ENCODE results near the gene BMERB1.

The BMERB1 gene

DNA sequence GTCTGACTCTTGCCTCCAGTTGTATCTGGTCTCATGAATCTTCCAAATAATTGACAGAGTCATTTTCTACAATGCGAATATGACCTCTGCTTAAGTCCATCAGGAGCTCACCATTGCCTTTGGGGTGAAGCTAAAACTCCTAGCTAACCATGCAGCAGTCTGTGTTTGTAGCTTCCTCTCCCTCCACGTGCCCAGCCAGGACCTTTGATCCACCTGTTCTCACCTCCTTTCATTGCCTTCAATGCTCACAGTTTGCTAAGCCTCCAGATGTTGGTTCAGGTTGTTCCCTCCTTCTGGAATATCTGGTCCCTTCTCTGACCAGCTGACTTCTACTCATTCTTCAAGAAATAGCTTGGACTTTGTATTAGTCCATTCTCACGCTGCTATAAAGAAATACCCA, 23.0 kb downstream of the BMERB1 start:
- POLR2A ChIA-PET: no interaction called here
- DNase-seq (ENCODE audit: extremely low spot score): no peak
- CTCF ChIA-PET: interaction anchor here (1.2 kb wide), 1 partner anchor 14 kb away, joined by 3 read pairs; no protein-coding TSS in a partner anchor
- TF ChIP-seq, protein P1, sequence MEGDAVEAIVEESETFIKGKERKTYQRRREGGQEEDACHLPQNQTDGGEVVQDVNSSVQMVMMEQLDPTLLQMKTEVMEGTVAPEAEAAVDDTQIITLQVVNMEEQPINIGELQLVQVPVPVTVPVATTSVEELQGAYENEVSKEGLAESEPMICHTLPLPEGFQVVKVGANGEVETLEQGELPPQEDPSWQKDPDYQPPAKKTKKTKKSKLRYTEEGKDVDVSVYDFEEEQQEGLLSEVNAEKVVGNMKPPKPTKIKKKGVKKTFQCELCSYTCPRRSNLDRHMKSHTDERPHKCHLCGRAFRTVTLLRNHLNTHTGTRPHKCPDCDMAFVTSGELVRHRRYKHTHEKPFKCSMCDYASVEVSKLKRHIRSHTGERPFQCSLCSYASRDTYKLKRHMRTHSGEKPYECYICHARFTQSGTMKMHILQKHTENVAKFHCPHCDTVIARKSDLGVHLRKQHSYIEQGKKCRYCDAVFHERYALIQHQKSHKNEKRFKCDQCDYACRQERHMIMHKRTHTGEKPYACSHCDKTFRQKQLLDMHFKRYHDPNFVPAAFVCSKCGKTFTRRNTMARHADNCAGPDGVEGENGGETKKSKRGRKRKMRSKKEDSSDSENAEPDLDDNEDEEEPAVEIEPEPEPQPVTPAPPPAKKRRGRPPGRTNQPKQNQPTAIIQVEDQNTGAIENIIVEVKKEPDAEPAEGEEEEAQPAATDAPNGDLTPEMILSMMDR (IDR thresholded peaks at IDR 0.05; ENCODE audit: control extremely low read depth, extremely low read depth, low read depth, missing control alignments): no peak

DNA sequence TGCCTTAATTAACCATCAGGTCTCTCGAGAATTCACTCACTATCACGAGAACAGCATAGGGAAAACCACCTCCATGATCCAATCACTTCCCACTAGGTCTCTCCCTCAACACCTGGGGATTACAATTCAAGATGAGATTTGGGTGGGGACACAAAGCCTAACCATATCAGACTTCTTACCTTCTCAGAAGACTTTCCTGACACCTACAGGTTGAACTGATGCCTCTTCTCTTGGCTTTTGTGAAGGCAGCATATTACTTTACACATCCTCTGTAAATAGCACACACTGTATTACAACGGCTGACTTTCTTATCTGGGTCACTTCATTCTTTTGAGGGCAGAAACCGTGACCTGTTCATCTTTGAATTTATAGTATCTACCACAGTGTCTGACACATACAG, 23.6 kb downstream of the BMERB1 start:
- CTCF ChIA-PET: no interaction called here
- POLR2A ChIA-PET: no interaction called here
- no peak for DNase-seq (ENCODE audit: extremely low spot score)
- TF ChIP-seq, protein P1 (IDR thresholded peaks at IDR 0.05; ENCODE audit: control extremely low read depth, extremely low read depth, low read depth, missing control alignments): no peak

DNA sequence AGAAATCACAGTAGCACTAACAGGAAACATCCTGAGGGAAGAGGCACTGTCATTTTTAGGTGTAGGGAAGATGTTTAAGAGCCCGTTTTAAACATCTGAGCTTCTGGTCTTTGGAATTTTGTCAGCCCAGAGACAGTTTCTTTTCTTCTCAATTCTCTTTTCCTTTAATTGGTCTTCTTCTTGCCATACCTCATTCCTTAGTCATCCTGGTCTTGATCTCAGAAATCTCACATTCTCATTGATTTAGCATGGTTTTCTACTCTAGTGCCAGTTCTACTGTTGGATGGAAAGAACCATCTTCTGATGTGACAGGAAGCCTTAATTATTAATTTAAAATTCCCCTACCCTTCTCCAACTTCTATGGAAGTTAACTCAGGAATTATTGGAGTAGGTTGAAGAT, 25.4 kb downstream of the BMERB1 start:
- CTCF ChIA-PET: no interaction called here
- POLR2A ChIA-PET: no interaction called here
- TF ChIP-seq, protein P1 (IDR thresholded peaks at IDR 0.05; ENCODE audit: control extremely low read depth, extremely low read depth, low read depth, missing control alignments): no peak
- DNase-seq (ENCODE audit: extremely low spot score): no peak

DNA sequence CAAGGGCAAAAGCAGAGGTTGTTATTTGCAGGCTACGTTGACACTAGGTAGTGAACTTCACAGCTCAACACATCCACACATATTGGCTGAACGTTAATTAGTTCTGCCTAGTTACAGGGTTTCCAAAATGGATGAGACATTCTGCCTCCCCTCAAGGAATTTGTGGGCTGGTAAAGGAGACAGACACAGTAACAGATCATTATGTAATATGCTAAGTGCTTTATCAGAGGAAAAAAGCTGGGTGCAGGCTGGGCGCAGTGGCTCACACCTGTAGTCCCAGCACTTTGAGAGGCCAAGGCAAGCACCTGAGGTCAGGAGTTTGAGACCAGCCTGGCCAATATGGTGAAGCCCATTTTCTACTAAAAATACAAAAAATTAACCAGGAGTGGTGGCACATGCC, 26.2 kb downstream of the BMERB1 start:
- no peak for DNase-seq (ENCODE audit: extremely low spot score)
- TF ChIP-seq, protein P1 (IDR thresholded peaks at IDR 0.05; ENCODE audit: control extremely low read depth, extremely low read depth, low read depth, missing control alignments): no peak
- CTCF ChIA-PET: no interaction called here
- POLR2A ChIA-PET: no interaction called here

DNA sequence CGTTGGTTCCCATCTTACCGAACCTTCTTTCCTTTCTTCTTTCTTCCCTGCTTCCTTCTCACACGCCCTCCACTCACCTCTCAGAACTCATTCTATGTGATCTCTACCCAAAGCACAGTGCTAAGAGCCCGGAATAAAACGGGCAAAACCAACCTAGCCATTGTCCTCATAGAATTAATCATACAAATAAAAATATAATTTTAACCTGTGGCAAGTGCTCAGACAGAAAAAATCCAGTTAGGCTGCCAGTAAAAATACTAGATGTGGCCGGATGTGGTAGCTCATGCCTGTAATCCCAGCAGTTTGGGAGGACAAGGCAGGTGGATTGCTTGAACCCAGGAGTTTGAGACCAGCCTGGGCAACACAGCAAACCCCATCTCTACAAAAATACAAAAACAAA, 27.0 kb downstream of the BMERB1 start:
- TF ChIP-seq, protein P1 (IDR thresholded peaks at IDR 0.05; ENCODE audit: control extremely low read depth, extremely low read depth, low read depth, missing control alignments): no peak
- CTCF ChIA-PET: no interaction called here
- POLR2A ChIA-PET: no interaction called here
- DNase-seq (ENCODE audit: extremely low spot score): no peak

DNA sequence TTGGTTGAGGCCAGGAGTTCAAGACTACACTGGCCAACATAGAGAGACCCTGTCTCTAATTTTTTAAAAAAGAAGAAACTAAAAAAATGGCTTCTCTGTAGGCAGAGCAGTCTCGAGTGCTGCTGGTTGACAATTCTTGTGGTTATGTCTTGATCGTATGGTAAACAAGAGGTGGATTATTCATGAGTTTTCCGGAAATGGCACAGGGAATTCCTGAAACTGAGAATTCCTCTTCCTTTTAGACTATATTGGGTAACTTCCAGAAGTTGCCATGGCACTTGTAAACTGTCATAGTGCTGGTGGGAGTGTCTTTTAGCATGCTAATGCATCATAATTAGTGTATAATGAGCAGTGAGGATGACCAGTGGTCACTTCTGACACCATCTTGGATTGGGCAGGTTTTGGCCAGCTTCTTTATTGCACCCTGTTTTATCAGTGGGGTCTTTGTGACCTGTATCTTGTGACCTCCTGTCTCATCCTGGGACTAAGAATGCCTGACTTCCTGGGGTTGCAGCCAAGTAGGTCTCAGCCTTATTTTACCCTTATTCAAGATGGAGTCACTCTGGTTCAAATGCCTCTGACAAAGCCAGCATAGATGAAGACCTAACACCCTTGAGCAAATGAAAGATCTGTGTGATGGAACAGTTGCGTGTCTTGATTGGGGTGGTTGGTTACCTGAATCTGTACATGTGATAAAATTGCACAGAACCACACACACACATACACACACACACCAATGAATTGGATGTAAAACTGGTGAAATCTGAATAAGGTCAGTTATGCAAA, 30.2 kb downstream of the BMERB1 start:
- TF ChIP-seq, protein P1 (IDR thresholded peaks at IDR 0.05; ENCODE audit: control extremely low read depth, extremely low read depth, low read depth, missing control alignments): no peak
- DNase-seq (ENCODE audit: extremely low spot score): no peak
- ChIA-PET CTCF (no interaction called here), POLR2A (no interaction called here)

Measured in GM10248 (cell line).